ENCODE data around the gene IKZF3.

Gene IKZF3

GRCh38 chr17:39814497-39814896, 49.6 kb downstream of the IKZF3 start:
- no peak for DNase-seq

GRCh38 chr17:39813631-39814030, 50.5 kb downstream of the IKZF3 start:
- DNase-seq = no peak

GRCh38 chr17:39812466-39812865, 51.6 kb downstream of the IKZF3 start:
- DNase-seq = no peak

- no peak for DNase-seq
Measured at GRCh38 chr17:39810939-39811728, 53.0 kb downstream of the IKZF3 start.

GRCh38 chr17:39809221-39809620, 54.9 kb downstream of the IKZF3 start:
- no peak for DNase-seq

GRCh38 chr17:39808409-39808997, 55.6 kb downstream of the IKZF3 start:
- DNase-seq = no peak

- DNase-seq = no peak
Measured at GRCh38 chr17:39804839-39805238, 59.3 kb downstream of the IKZF3 start.

GRCh38 chr17:39801055-39801454, 63.1 kb downstream of the IKZF3 start:
- DNase-seq = no peak

GRCh38 chr17:39800540-39800939, 63.6 kb downstream of the IKZF3 start:
- peak; percentile 48 for DNase-seq

- no peak for DNase-seq
Measured at GRCh38 chr17:39799395-39799794, 64.7 kb downstream of the IKZF3 start.

GRCh38 chr17:39794249-39794970, 69.7 kb downstream of the IKZF3 start:
- DNase-seq = no peak

- no peak for DNase-seq
Measured at GRCh38 chr17:39793301-39793872, 70.7 kb downstream of the IKZF3 start.

- no peak for DNase-seq
Measured at GRCh38 chr17:39792526-39793221, 71.4 kb downstream of the IKZF3 start.

- no peak for DNase-seq
Measured at GRCh38 chr17:39791111-39791992, 72.8 kb downstream of the IKZF3 start.

GRCh38 chr17:39787743-39788484, 76.2 kb downstream of the IKZF3 start:
- DNase-seq = no peak

GRCh38 chr17:39787041-39787440, 77.1 kb downstream of the IKZF3 start:
- no peak for DNase-seq

- no peak for DNase-seq
Measured at GRCh38 chr17:39782980-39783379, 81.1 kb downstream of the IKZF3 start.

- DNase-seq = no peak
Measured at GRCh38 chr17:39782481-39782880, 81.6 kb downstream of the IKZF3 start.

GRCh38 chr17:39781861-39782213, 82.3 kb downstream of the IKZF3 start:
- DNase-seq = no peak

- no peak for DNase-seq
Measured at GRCh38 chr17:39781031-39781860, 82.9 kb downstream of the IKZF3 start.
